ENCODE measurements around the gene INF2. TPM values are rescaled to one million over a fixed set of nuclear protein-coding genes. Genes with fewer than 3 reads are reported as not detected.

The INF2 gene
- total RNA-seq, 1 experiment from 2014 or later: 58.3 TPM

GRCh38 chr14:104749111-104749649 lies 59.8 kb downstream of the INF2 start:
- Histone ChIP-seq H4K91ac (ENCODE audit: insufficient read length, low read depth, low read length) (no peak overlapping the region), H3K79me2 (ENCODE audit: insufficient read depth, low read length) (peaks cover 7% of the 10 kb centered on the region; the same call in 1 of the 2 replicates), H3K9me3 (ENCODE audit: control insufficient read depth, low read depth, low read length) (peaks cover 6% of the 10 kb centered on the region), H2AFZ (ENCODE audit: low read length) (no peak overlapping the region), H3K14ac (ENCODE audit: insufficient read depth, low read length) (no peak overlapping the region), H3K4ac (ENCODE audit: low read depth, low read length) (no peak overlapping the region), H3K18ac (ENCODE audit: insufficient read length, low read depth, low read length) (no peak overlapping the region), H2AK5ac (ENCODE audit: insufficient read length, low read length) (no peak overlapping the region), H3K9ac (ENCODE audit: extremely low read depth, insufficient read length, low read length) (no peak overlapping the region), H3K56ac (ENCODE audit: insufficient read length, low read depth, low read length) (no peak overlapping the region), H2BK12ac (ENCODE audit: insufficient read length, low read depth, low read length) (no peak overlapping the region), H4K5ac (ENCODE audit: insufficient read length, low read depth, low read length) (no peak overlapping the region), H4K20me1 (ENCODE audit: control insufficient read depth, insufficient read depth, insufficient read length) (no peaks in the 10 kb centered on the region), H3K23me2 (ENCODE audit: insufficient read length, low read depth, low read length, poor library complexity, severe bottlenecking) (peaks cover 12% of the 10 kb centered on the region), H4K8ac (replicated peaks; ENCODE audit: insufficient read length, low read depth, low read length) (no peak overlapping the region), H3K4me2 (ENCODE audit: insufficient read depth, insufficient read length, low read length) (no peak overlapping the region), H2BK5ac (ENCODE audit: insufficient read length, low read length) (no peak overlapping the region), H3K23ac (ENCODE audit: insufficient read length, low read depth, low read length) (no peak overlapping the region), H3K27ac (ENCODE audit: insufficient read length, low read depth, low read length) (no peak overlapping the region), H3T11ph (ENCODE audit: low read length) (no peak overlapping the region), H3K4me1 (ENCODE audit: insufficient read depth, low read length) (no peaks in the 10 kb centered on the region; the same call in 1 of the 2 replicates), H2BK120ac (ENCODE audit: low read depth, low read length, poor library complexity, severe bottlenecking) (no peak overlapping the region), H3K27me3 (ENCODE audit: insufficient read depth, low read length) (no peaks in the 10 kb centered on the region), H3K79me1 (ENCODE audit: insufficient read depth, low read depth, low read length, poor library complexity, severe bottlenecking) (no peaks in the 10 kb centered on the region), H2BK20ac (ENCODE audit: low read depth, low read length, poor library complexity, severe bottlenecking) (no peak overlapping the region), H2BK15ac (ENCODE audit: low read depth, low read length) (no peak overlapping the region)
- Mint-ChIP-seq H3K27me3 (ENCODE audit: low read depth) (peaks cover 7% of the 10 kb centered on the region), H3K27ac (peak overlapping the region in 1 of 3 experiments; percentile 59; a peak in 2 of 7 replicates), H3K4me3 (no peak overlapping the region; a peak in 1 of 5 replicates), H3K36me3 (ENCODE audit: insufficient read depth in 1 of 3, low read depth in 3 of 3) (peaks cover under 1 to 25% (median 9%) of the 10 kb centered on the region in 3 experiments; a peak in 6 of 7 replicates), H3K9me3 (peaks cover 13 to 19% of the 10 kb centered on the region in 2 experiments), H3K4me1 (peaks cover 11 to 15% of the 10 kb centered on the region in 2 experiments)
- TF ChIP-seq CTCF (conservative IDR thresholded peaks at IDR 0.05): no peak
- no CpG with 5 or more reads among the region's 11 CpGs for WGBS (ENCODE audit: extremely low coverage, insufficient read length, low lambda C conversion rate)
- DNase-seq: no peak

Measured in H9 (cell line).